GM21576 (cell line): ENCODE measurements around the gene RBM34.
"Not testable (repeated sequence)": the region's sequence is repeated elsewhere in the genome, so short reads cannot be mapped to it uniquely, and the experiment has no call there.

Experiments
- ATAC-seq: cut with Tn5 transposase; IDR thresholded peaks from one replicate; pipeline ENCODE4 v1.9.1; 2021; ENCODE audit warnings: mild to moderate bottlenecking, moderate library complexity; ENCODE audit not compliant: unreplicated experiment

RBM34 gene, protein sequence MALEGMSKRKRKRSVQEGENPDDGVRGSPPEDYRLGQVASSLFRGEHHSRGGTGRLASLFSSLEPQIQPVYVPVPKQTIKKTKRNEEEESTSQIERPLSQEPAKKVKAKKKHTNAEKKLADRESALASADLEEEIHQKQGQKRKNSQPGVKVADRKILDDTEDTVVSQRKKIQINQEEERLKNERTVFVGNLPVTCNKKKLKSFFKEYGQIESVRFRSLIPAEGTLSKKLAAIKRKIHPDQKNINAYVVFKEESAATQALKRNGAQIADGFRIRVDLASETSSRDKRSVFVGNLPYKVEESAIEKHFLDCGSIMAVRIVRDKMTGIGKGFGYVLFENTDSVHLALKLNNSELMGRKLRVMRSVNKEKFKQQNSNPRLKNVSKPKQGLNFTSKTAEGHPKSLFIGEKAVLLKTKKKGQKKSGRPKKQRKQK

DNA sequence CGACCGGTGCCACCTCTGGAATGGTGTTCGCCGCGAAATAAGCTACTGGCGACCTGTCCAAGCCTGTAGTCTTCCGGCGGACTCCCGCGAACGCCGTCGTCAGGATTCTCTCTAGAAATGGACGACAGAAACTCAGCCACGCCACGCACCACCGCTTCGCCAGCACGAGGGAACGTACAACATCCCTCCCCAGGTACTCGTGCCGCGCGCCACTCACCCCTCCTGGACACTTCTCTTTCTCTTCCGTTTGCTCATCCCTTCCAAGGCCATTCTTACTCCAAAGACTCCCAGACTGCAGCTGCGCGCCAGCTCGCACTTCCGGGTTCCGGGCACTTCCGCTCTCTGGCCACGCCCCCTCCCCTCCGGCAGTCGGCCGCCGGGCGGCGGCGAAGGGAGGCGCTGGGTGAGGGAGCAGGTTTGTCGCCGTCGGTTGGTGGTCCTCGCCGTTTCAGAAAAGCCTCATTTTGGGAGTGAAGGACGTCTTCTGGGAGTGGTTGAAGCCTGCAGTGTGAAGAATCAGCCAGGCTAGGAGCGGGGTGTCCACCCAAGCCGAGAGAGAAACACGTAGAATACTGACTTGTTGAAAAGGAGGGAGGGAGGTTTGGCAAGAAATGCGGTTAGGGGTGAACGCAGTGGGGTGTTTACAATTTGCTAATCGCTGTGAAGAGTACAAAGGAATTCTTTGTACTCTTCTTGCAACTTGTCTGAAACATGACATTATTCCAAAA is at the start of gene RBM34:
RBM34 (minus strand) TSS at position 294 of the 728 bp plus-strand sequence; CDS start at position 270, 24 bp downstream.
- ATAC-seq, result peak; percentile 88

DNA sequence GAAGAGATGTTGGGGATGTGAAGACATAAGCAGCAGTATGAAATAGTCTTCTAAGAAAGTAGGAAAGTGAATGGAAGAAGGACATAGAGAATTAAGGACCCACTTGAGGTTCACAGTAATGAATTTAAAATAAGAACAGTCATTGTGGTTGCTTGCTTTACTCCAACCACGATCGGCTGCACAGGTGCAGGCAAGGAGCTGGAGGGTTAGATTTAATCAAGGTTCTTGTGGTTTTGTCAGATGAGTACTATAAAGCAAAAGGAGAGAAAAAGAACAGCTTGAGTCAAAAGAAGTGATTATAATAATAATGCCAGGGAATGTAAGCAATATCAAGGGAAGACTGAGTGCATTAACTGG is 46.1 kb upstream of the RBM34 start:
- no peak for ATAC-seq

DNA sequence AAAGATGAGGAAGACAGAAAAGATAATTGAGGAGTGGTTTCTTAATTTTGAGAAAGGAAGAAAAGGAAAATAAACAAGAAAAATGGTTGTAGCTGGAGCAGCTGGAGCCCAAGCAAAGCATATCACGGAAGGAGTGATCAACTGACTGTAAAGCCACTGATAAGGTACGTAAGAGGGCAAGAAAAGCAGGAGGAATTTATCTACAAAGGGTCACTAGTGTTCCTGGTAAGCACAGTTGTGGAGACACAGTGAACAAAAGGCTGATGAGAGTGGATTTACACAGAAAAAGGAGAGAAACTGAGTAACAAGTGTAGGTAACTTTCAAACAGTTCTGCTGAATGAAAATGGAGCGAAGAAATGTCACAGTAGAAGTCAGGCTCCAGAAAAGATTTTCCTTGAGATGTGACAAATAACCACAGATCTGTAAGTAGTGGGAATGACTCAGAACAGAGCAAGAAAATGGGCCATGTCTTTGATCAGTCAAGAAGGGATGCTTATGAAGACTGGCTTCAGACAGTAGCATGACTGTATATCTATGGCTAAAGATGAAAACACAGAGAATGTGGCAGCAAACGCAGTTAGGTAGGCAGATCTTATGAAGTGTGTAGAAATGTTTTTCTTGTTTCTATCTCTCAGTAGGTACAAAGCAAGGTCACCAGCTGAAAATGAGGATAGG is 45.6 kb upstream of the RBM34 start:
- no peak for ATAC-seq

DNA sequence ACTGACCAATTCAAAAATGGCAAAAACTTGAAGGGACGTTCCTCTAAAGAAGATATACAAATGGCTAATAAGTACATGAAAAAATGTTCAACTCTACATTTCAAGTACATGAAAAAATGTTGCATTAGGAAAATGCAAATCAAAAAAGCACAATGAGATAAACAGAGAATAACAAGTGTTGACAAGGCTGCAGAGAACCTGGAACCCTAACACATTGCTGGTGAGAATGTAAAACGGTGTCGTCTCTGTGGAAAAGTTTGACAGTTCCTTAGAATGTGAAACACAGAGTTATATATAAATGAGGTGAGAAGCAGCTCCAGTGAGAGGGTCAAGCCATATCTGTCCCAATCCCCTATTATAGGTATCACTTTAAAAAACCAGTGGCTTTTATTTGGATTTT is 44.6 kb upstream of the RBM34 start:
- no peak for ATAC-seq

DNA sequence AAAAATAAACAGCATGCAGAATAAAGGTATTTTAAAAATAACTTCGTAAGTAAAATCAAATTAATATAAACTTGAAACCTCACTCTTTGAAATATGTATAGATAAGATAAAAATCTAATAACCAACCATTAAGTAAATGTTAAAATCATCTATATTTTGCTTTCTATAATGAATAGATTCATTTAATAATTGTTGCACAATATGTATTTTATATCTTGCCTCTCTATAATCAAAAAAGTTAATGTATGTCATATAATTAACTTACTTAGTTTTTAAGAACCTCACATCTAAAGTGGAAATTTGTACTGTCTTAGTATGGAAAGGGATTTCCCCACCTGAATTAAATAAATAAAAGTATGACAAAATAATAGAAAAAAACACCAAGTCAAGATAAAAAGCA is 42.4 kb upstream of the RBM34 start:
- no peak for ATAC-seq

DNA sequence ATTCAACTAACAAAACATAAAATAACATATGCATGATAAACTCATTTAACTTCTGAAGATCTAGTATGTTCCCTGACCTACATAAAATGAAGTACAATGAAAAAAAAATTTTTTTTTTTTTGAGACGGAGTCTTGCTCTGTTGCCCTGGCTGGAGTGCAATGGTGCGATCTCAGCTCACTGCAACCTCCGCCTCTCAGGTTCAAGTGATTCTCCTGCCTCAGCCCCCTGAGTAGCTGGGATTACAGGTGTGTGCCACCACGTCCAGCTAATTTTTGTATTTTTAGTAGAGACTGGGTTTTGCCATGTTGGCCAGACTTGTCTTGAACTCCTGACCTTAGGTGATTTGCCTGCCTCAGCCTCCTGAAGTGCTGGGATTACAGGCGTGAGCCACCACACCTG is 41.4 kb upstream of the RBM34 start:
- ATAC-seq, result not testable (repeated sequence)

DNA sequence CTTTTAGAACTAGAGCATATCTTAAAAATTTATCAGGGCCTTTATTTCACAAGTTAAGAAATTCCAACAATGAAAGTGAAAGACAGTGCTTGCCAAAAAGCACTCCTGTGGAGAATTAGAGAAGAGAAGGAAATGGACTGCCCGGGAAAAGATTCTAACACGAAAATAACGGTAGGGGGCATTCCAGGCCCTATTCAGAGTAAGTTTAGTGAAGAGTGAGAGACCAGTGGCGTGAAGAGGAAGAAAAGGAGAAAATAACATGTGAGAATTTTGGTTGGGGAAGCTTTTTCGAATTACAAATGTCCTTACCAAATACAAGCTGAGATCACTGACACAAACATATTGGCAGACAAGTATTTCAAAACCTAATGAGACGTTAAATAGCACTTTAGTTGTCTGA is 38.4 kb upstream of the RBM34 start:
- no peak for ATAC-seq

DNA sequence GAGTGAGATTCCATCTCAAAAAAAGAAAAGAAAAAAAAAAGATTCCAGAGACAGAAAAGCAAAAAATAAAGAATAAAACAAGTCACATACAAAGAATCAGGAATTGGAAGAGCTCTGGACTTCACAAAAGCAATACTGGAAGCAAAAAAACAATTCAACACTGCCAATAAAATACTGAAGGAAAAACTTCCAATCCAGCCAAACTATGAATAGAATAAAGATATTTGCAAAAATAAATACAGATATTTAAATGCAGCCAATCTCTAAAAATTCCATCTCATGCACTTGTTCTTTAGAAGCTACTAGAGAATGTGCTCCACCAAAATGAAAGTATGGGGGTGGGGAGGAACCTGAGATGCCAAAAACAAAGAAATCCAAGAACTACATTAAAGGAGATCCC is 29.4 kb upstream of the RBM34 start:
- no peak for ATAC-seq

DNA sequence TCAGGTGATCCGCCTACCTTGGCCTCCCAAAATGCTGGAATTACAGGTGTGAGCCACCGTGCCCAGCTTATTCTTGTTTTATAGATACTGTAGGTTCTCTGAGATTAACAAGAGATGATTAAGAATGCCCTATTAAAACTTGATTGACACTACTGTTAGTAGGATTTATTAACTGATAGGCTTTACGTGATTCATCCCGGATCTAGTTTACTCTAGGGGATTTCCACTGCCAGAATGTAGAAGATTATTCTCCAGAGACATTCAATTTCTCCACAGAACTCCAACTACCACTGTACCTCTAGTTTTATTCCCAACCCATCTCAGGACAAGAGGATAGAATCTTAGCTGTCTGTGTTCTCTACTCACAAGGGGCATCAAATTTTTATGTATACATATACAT is 26.3 kb upstream of the RBM34 start:
- ATAC-seq, result no peak

DNA sequence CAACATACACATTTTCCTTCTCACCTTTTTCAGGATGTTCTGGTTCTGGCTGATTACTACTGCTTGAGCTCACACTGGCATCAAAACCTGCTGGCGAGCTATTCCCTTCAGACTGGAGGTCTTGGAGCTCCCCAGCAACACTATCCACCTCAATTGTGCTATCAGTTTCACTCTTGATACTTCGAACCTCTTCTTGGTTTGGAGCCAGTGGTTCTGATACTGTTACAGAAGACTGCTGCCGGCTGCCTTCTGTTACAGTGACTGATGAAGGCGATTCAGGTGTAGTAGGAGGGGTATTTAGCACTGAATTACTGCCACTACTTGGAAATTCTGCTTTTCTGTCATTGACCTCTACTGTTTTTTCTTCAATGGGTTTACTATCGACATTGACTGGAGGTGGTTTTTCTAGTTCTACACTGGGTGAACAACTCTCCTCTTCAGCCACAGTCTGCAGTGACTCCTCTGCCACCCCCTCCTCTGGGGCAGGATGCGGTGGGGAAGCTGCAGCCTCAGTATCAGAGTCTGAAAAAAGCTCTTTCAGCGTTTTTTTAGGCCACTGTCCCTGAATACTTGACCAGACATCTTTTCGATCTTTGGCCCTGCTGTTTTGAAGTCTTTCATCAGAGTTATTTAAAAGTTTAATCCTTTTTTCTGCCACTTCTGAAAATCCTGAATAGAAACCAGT is 20.7 kb upstream of the RBM34 start:
- no peak for ATAC-seq

DNA sequence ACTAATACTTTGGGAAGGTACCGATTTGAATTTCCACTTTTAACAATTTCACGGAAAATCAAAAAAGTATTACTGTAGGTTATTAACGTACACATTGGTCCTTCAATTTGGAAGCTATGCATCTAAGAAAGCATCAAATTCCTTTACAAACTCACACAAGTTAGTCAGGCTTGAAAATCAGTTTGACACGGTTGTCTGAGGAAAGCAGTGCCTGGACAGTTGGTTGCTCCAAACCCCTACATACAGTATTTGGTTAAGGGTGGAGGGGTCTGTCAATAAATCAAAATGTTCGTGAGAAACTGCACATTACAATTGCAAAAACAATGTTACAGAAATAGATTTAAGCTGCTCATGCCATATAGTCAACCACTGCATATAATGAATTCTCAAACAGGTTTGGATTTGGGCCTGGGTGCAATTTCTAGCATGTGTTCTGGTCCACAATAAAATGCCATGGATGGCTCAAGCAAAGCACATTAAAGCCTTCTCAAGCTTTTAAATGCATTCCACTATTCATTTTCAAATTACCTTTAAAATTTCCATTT is 19.9 kb upstream of the RBM34 start:
- ATAC-seq, result no peak

DNA sequence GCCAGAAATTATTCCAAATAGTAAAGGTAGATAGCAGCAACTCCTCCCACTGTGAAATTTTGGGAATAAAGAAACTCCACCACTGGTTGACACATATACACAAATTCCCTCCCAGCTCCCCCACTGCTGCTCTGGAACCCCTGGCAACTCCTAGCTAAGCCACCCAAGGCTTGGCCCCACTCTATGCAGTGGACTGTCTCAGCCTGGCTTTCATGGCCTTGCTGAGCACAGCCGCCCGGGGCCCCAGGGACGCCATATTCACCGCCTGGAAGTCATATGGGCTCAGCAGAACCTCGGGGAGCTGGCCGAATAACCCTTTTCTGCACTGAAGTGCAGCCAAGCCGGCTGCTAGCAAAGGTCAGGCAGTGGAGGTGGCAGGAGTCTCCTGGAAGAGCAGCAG is 15.4 kb upstream of the RBM34 start:
- ATAC-seq, result no peak

DNA sequence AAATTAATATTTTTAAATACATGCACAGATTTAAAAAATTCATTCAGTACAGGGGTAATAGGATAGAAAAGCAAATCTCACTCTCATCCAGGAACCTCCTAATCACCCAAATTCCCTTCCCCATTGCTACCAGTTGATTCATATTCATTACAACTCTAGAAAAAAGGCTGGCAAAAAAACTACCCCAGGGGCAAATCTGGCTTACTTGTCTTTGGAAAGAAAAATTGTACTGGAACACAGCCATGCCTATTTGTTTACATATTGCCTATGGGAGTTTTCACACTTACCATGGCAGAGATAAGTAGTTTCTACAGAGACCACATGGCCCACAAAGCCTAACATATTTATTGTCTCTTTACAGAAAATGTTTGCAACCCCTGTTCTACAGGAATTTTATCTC is 8.9 kb upstream of the RBM34 start:
- no peak for ATAC-seq

DNA sequence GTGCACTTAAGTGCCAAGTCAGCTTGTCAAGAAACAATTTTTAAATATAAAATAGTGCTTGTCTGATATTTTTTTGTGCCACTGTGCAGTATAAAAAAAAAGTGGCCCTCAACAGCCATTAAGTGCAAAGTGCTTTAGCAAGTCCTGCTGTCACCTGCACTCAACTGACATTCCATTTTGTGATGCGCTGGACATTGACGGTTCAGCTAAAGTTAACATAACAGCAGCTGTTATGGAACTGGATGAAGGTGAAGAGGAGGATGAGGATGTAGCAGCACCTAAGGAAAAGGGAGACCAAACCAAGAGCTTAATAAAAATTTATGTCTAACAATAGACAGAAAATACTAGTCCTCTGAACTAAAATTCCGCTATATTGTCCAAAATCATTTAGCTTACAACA is 7.3 kb upstream of the RBM34 start:
- no peak for ATAC-seq

DNA sequence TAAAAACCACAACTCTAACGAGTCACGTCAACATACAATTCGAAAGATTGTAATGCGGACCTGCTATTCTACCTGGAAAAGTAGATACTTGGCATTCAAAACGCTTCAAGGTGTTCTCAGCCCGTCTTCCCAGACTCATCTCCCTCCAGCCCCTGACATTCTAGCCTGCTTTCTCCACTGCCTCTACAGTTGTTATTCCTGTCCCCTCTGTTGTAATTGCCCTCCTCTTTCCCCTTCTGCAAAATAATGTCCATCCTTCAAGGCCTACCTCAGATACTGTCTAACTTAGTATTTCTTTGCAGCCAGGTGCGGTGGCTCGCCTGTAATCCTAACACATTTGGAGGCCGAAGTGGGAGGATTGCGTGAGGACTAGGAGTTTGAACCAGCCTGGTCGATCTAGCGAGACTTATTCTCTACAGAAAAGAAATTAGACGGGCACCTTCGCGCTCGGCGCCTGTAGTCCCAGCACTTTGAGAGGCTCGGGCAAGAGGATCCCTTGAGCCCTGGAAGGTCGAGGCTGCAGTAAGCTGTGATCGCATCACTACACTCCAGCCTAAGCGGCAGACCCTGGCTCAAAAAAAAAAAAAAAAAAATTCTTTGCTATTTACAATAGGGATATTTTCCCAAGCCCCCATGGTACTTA is 756 bp upstream of the RBM34 start:
- no peak for ATAC-seq

DNA sequence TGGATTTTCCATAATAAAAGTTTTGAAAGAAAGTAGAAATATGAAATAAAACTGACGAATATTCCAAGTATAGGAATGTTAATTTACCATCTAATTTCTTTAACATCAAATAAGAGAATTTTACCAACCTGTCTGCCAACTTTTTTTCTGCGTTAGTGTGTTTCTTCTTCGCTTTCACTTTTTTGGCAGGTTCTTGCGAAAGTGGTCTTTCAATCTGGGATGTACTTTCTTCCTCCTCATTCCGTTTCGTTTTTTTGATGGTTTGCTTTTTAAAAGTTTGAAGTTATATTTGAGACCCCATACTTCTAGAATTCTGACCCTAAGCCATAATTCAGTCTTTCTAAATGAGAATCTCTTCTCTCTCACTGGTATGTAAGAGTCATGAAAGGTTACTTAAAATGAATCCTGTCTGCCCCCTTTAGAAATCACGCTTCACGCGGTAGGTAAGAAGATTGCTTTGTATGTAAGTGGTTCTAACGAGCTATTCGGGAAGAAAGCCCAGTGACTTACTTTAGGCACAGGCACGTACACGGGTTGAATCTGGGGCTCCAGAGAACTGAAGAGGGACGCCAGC is 580 bp downstream of the RBM34 start:
- peak; percentile 28 for ATAC-seq

DNA sequence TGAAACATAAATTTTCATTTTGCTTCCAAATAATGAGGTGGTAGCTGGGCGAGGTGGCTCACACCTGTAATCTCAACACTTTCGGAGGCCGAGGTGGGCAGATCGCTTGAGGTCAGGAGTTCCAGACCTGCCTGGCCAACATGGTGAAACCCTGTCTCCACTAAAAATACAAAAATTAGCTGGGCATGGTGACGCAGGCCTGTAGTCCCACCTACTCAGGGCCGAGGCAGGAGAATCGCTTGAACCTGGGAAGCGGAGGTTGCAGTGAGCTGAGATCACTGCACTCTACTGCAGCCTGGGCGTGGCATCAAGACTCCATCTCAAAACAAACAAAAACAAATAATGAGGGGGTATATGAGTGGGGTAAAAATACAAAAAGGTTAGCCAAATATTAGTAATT is 1.1 kb downstream of the RBM34 start:
- not testable (repeated sequence) for ATAC-seq

DNA sequence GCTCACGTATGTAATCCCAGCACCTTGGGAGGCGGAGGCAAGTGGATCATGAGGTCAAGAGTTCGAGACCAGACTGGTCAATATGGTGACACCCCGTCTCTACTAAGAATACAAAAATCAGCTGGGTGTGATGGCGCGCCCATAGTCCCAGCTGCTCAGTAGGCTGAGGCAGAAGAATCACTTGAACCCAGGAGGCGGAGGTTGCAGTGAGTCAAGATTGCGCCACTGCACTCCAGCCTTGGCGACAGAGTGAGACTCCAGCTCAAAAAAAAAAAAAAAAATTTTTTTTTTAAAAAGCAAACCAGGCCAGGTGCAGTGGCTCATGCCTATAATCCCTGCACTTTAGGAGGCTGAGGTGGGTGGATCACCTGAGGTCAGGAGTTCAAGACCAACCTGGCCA is 1.8 kb downstream of the RBM34 start:
- ATAC-seq, result not testable (repeated sequence)

DNA sequence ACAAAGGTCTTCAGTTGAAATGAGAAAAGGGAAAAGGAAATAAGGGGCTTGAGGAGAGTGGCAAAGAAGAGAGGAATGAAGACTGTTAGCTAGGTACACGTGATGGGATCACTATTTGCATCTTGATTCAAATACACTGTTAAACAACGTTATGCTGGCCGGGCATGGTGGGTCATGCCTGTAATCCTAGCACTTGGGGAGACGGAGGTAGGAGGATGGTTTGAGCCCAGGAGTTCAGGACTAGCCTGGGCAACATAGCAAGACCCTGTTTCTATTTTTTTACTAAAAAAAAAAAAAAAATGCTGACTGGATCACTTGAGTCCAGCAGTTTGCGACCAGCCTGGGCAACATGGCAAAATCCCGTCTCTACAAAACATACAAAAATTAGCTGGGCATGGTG is 2.4 kb downstream of the RBM34 start:
- ATAC-seq, result no peak

DNA sequence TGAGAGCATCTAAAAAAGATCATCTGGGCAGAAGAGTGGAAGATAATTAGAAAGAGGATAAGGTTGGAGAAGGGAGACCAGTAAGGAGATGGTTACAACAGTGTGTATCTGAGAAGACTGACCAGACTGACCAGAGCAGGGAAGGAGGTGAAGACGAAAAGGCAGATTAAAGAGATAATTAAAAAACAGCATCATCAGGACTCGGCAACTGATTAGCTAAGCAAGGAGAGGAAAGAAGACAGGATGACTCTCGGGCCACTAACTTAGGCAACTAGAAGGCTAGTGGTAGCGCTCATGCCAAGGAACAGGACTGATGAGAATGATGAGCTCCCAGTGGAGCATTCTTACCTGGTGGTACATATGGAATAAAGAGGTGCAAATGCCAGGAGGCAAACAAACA is 3.9 kb downstream of the RBM34 start:
- no peak for ATAC-seq
